Embryonic facial prominence (tissue), 1 donor: ENCODE data around the gene RPL3.

Experiments used
- DNase-seq: peaks from one replicate; pipeline ENCODE4 v3.0.0-alpha.2; 2016; ENCODE audit errors: extremely low spot score

Gene RPL3

DNA sequence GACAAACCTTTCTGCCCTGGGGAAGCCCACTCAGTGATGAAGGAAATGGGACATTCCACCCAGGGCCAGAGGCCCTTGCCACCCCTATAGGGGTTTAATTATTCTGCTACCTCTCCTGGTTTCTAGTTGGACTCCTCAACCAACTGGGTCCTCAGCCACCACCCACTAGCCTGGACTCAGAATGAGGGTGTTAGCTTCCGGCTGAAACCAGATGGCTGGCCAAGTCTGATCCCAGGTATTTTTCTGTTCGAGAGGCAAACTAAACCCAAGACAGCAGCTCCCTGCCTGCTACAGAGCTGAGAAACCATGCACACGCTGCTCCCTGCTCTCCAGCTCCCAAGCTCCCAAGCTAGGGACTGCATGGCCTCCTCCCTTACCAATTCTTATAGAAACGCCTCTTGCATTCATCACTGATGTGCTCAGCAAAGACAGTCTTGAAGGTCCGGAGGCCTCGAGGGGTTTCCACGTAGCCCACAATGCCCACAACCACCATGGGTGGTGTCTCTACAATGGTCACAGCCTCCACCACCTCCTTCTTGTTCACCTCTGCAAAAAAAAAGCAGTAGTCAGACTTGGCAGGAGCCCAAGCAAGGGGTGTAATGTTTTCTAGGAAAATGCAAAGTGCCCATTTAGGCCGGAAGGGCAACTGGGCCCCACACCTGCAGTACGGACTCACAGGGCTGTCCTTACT, 2.2 kb downstream of the RPL3 start:
- DNase-seq: no peak

DNA sequence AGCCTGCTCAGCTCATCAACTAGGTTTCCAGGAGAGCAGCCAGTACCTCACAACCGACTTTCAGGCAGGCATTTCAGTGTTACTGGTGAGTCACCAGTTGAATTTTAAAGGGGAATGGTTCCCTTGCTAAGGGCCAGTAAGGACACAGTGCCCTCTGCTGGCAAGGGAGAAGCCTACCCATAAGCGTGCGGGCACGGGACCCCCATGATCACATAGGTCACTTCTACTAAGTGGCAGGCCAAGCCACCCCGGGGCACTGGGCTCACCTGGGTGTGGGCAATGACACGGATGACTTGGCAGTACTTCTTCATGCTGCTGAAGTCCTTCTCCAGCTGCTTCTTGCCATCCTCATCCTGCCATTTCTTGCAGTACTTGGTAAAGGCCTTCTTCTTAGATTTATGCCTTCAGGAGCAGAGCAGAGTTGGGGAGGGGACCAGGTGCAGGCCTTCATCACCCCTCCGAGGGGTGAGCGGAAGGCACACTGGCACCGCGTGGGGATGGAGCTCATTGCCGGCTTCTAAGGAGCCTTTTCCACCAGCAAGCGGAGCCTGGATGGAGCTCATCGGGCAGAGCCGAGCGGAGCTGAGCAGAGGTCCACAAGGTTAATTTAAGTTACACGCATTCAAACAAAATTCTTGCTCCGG, 2.9 kb downstream of the RPL3 start:
- DNase-seq: no peak

DNA sequence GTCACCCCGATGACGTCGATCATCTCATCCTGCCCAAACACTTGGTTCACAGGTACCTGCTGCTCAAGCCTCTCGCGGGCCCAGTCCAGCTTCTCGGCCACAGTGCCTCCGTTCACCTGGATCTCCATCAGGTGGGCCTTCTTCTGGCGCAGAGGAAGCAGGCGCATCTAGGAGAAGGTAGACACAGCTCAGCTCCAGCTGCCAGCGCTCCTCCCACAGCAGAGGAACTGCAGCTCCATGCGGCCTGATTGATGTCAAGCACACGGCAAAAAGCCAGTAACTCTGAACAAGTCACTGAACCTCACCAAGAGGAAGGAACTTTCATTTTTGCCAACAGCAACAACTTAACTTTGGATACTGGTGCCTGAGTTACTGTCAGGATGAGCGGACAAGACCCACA, 4.0 kb downstream of the RPL3 start:
- no peak for DNase-seq

DNA sequence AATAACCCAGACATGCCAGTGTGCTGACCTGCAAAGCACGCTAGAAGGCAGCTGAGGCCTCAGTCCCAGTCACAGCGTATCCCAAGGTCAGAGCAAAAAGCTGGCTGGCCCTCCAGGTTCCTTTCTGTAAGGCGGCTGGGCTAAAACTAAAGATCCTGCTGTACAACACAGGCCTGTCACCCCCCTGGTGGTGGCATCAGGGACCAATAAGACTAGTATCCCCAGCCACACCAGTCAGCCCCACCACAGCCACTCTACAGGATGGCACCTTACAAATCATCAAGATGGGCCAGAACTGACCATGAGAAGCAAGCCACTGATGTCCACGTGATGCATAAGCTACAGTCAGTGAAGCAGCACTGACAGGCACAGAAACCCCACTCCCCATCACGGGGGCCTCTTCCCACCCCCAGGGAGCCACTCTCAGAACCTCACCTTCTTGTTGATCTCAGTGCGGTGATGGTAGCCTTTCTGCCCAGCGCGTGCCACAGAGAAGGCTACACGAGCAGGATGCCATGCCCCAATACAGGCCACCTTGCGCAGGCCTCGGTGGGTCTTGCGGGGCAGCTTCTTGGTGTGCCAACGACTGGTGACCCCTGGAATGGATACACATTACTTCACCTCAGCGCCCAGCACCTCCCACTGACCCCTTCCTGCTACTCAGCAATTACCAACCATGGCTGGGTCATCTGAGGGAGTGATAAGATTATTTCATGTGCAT, 5.0 kb downstream of the RPL3 start:
- DNase-seq: no peak

DNA sequence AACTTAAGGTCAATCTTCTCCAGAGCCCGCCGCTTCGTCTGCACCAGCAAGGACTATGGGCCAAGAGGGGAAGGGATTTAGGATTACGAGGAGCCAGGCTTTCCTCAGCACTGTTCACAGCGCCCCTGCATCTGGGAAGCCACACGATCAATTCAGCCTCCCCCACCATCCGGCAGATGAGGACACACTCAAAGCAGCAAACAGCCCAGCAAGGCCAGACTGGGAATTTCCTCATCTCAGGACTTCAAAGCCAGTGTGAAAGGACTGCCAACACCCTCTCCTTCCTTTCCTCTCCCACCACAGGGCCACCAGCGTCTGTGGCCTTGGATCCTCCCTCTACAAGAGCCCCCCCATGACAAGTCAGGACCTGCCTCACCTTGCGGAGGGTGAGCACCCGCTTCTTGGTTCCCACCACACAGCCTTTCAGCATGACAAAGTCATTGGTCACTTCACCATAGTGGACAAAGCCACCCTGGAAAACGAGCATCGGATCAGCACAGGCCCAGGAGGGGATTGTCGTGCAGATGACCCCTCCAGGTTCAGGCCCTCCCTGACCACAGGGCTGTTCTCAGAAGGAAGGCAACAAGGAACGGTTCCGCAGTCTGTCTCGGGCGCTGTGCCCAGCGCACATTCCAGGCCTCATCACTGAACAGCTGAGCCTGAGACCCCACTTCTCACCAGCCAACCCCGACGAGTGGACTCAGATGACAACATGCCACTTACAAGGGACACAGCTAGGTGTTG, 6.0 kb downstream of the RPL3 start:
- DNase-seq: no peak

DNA sequence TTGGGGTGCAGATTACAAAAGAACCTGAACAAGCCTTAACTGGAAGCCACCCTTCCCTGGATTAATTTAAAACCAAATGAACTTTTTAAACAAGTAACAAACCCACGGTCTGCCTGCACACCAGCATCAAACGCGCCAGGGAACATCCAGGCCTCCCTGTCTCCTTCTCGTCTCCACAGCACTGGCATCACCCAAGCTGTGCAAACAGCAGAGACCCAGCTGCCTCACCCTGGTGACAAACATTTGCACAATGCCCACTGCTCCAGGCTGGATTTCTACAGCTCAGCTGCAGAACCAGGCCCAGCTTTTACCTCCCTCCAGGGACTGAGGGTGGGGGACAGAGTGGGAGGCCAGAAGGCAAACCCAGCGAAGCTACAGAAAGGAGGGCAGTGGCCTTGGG, 7.0 kb downstream of the RPL3 start:
- DNase-seq: no peak

DNA sequence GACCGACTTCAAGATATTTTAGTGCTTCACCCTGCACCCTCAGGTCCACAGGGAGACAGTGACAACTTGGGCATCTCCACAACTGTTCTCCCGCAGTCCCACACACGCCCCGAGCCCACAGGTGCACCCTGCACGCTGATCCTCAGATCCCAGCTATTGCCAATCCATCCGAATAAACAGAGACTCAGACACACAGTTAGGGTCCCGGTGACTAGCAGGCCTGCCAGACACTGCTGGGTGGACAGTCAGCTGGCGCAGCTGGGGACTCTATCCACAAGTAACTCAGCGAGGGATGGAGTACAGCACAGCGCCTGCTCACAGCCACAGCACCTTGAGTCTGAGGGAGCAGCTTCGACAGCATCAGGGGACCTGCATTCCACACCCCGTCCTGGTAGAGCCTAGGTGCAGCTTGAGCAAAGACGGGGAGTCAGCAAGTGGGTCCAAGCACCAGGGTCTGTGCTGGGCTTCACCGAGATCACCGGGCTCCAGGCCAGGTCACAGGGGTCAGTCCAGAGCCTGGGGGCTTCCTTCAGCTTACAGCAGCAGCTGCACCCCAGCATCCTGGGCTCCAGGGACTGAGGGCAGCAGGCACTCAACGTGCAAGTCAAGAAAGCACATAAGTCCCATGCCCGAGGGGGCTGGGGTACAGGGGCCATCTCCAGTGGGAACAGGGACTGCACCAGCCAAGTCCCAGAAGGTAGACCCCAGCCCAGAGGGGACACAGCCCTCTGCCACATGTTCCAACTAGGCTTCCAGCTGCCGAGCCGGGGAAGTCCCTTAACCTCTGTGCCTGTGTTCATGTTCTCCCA, 7.6 kb downstream of the RPL3 start:
- DNase-seq: no peak

DNA sequence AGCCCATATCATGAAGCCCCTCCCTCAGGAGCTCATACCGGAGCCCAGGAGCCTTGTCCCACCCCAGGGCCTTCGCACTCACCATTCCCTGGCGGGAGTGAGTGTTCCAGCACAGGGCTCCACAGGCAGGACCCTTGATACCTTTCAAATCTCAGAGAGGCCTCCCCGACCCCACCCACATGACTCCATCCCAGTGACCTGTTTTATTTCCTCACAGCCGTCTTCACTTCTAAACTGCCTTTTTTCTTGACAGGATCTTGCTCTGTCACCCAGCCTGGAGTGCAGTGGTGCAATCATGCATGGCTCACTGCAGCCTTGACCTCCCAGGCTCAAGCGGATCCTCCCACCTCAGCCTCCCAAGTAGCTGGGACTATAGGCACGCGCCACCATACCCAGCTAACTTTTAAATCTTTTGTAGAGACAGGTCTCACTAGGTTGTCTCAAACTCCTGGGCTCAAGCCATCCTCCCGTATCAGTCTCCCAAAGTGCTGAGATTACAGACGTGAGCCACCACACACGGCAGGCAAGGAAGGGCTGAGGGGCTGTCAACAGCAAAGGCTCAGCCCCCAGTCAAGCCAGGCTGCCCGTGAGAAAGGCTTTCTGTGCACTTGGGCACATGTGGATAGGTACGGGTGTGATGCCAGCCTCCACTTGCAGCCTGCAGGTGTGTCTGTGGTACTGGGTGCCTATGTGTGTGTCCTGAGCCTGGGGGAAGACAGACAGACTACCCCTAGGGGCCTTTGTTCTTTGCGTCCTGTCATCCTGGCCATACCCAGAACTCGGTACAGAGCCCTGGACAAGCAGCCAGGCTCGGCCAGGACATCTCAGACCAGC, 9.3 kb downstream of the RPL3 start:
- no peak for DNase-seq

DNA sequence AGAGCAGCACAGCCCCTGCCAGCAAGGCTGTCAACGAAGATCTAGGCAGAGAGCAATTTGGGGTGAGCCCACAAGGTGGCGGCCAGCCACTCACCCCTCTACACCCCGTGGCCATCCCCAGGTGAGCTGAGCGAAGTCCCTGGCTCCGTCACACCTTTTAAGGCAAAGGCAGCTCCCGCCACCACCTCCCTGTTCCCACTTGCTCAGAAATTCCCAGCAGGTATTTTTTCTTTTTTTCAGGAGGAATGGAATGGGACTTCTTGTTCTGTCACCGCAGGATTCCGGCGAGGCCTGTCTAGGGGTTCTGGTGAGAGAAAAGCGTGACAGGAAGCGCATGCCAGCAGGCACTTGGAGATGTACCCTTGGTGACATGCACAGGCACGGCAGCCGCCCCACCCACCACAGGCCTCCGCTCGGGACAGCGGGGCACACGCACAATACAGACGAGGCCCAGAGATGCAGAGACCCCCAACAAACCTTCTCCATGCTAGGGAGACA, 10.0 kb downstream of the RPL3 start:
- no peak for DNase-seq

DNA sequence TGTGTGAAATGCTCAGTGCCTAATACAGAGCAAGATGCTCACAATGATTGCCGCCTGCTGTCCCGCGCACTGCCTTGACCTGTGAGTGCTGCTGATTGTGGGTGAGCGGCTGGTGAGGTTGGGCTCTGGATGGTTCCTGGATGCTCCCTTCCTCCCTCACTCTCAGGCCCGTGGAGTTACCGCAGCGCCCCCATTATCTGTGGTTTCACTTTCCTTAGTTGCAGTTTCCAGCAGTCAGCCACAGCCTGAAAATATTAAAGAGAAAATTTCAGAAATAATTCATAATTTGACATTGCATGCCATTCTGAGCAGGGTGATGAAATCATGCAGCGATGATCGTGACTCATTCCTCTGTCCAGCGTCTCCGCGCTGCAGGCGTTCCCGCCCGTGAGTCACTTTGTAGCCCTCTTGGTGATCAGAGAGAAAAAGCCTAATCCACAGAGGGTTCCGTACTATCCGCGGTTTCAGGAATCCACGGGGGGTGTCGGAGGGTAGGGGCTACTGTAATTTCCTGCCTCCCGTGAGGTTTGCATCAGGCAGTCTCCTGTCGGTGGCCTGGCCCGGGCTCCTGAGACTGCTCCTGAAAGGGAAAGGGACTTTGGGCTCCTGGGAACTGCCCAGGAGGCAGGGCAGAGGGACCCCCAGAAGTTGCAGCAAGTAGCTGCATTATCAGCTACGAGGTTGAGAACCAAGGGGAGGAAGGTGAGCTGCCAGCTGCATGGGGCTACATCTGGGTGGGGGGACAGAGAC, 10.6 kb downstream of the RPL3 start:
- DNase-seq: no peak

DNA sequence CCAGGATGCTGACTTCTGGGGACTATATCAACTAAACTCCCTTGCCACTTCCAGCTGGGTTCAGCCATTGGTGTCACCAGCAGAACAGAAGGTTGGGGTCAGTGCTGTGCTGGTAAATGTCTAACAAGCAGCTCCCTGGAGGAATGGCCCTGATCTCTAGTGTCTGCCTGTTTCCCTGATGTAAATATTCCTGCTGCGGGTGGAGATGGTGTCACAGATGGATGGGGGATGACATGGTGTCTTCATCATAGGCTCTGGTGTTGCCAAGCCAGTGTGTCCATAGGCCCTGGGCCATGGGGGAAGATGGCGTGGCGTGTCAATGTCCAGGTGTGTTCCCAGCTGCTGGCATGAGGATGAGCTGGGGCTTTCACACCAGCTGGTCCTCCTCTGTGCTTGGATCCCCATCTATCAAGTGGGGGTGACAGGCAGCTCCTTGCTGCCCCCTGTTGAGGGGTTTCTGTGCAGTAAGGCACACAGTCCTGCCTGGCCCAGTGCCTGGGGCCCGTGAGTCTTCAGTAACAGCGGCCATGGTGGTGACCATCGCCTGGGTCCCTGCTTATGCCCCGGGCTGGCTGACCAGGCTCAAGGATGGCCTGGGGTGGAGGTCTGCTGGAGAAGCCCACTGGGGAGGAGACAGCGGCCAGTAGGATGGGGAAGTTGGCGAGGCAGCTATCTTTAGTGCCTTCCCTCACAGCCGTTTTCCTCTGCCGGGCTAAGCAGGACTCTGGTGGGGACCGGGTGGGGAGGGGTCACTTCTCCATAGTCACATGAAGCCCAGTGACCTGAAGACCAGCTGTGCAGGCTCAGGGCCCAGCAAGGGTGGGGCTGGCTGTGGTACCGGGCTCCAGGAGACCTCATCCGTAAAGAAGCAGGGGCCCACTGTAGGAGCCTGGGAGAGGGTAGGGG, 12.7 kb downstream of the RPL3 start:
- DNase-seq: no peak

DNA sequence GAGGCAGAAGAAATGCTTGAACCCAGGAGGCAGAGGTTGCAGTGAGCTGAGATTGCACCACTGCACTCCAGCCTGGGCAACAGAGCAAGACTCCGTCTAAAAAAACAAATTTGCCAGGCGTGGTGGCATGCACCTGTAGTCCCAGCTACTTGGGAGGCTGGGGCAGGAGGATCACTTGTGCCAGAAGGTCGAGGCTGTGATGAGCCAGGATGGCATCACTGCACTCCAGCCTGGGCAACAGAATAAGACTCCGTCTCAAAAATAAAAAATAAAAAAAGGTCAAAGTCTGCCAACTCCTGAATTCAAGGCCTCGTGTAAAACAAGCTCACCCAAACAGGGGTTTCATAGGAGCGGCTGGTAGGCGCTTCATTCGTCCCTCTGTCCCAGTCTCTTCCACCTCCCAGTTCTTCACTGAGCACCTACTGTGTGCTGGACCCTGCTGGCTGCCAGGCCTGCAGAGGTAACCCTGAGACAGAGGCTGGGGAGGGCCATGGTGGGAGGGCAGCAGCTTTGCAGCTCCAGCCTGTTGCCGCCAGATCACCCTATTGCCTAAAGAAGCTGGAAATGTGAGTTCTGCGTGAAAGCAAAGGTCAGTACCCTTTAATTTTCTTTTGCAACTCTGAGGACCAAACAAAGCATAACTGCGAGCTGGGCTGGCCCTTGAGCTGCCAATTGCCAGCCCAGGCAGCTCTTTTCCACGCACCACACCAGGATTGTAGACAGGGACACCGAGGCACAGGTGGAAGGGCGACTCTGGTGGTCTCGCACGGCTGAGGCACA, 15.3 kb downstream of the RPL3 start:
- no peak for DNase-seq

DNA sequence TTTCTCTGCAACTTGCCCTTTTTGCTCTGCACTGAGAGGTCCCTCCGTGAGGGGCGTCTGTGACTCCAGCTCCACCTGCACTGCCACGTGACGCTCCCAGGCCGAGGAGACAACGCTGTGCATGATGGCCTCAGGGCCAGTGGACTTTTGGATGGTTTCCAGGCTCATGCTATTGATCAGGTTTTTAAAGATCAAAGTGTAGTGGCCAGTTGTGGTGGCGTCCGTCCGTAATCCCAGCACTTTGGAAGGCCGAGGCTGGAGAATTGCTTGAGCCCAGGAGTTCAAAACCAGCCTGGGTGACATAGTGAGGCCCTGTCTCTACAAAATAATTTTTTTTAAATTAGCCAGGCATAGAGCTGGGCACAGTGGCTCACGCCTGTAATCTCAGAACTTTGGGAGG, 16.1 kb downstream of the RPL3 start:
- no peak for DNase-seq

DNA sequence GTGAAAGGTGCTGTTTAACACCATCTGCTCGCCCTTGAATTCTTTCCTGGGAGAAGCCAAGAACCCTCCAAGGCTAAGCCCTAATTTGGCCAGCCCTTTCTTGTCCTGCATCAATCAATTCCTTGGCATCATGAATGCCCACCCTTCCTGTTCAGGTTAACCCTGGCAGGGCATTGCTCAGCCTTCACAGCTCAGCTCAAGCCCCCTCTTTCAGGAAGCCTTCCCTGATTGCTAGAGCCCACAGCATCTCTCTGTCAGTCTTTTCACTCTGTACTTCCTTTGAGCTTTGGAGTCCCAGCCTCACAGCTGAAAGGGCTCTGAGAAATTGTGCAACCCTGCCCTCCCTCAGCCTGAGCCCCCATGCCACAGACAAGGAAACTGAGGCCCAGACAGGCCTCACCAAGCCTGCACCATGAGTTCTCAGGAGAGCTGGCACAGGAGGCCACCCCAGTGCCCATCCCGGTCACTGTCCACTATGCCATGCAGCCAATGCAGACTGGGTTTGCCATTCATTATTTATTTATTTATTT, 16.9 kb downstream of the RPL3 start:
- no peak for DNase-seq

DNA sequence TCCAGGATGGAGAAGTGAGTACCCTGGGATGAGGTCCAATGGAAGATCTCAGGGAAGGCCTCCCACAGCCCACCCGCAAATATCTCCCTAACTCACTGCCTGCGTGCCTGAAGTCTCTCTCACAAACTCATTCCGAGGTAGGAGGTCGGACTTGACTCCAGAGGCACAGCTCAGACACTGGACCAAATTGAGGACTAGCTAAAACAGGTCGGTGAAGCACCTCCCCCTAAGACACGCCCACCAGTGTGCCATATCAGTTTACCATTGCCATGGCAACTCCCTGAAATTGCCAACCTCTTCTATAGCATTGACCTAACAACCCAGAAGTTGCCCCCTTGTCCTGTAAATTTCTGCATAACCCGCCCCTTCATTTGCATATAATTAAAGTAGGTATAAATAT, 17.5 kb downstream of the RPL3 start:
- DNase-seq: no peak

DNA sequence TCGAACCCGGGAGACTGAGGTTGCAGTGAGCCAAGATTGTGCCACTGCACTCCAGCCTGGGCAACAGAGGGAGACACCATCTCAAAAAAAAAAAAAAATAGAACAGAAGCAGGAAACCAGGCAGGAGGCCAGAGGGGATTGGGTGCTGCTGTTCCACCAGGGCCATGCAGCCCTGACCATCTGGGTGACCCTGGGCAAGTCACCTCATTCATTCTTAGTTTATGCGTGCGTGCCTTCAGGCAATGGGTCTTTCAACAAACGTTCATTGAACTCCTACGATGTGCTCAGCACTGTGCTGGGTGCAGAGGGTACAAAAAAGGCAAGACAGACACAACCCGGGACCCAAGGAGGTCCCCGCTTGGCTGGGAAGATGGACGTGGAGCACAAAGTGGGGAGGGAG, 18.3 kb downstream of the RPL3 start:
- DNase-seq: no peak

DNA sequence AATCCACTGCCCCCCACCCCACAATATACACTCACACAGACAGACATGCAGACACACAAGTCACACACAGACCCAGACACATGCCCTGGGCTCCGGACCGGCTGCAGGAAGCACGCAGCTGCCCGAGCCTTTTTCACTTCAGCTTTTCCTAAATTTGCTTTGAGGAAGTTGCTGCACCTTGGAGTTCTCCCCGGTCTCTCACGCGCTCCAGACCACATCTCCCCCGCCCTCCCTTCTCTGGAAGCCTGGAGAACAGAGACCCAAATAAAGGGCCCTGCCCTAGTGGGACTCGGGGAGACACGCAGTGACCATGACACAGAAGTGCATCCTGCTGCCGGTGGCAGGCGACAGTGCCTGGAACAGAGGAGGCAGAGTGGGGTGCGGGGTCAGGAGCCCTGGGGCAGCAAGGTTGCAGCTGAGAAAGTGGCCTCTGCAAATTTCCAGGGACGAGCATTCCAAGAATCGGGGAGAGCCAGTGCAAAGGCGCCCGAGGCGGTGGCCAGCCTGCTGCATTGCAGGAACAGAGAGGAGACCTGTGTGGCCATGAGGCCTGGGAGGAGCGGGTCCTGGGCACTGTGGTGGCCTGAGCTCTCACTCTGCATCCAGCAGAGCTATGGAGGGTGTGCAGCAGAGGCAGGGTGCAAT, 19.1 kb downstream of the RPL3 start:
- DNase-seq: no peak
